GM20000 (cell line): ENCODE data around the gene NQO1.

Source experiments
- DNase-seq: peaks from one replicate; pipeline ENCODE4 v3.0.0; 2012; ENCODE audit warnings: low spot score
- CTCF ChIP-seq: IDR thresholded peaks from 2 replicates; pipeline ENCODE4 v1.5.1; 2012; ENCODE audit warnings: mild to moderate bottlenecking, control low read depth; ENCODE audit errors: extremely low read depth, missing control alignments

Gene NQO1

GRCh38 chr16:69721441-69721957 is 4.9 kb downstream of the NQO1 start:
- TF ChIP-seq CTCF, result no peak

GRCh38 chr16:69720822-69721430 is 5.4 kb downstream of the NQO1 start:
- no peak for TF ChIP-seq CTCF
- DNase-seq, result no peak

More at GRCh38 chr16:69721441-69721957, 4.9 kb downstream of the NQO1 start:
- DNase-seq, result no peak

- no peak for DNase-seq
- no peak for TF ChIP-seq CTCF
Measured at GRCh38 chr16:69718111-69718764, 8.1 kb downstream of the NQO1 start.

- DNase-seq, result no peak
- no peak for TF ChIP-seq CTCF
Measured at GRCh38 chr16:69717066-69717465, 9.3 kb downstream of the NQO1 start.

- DNase-seq, result no peak
- no peak for TF ChIP-seq CTCF
Measured at GRCh38 chr16:69712914-69713581, 13.3 kb downstream of the NQO1 start.

GRCh38 chr16:69712277-69712676 is 14.1 kb downstream of the NQO1 start:
- TF ChIP-seq CTCF, result no peak
- DNase-seq, result no peak
